GM19035 (cell line): ENCODE data around the gene RNF223.
A peak's percentile ranks its signal among the peaks of the same experiment; 100 is the strongest.

Source experiments
- ATAC-seq: cut with Tn5 transposase; IDR thresholded peaks from one replicate; pipeline ENCODE4 v1.9.1; 2021; ENCODE audit not compliant: unreplicated experiment

Gene RNF223

DNA sequence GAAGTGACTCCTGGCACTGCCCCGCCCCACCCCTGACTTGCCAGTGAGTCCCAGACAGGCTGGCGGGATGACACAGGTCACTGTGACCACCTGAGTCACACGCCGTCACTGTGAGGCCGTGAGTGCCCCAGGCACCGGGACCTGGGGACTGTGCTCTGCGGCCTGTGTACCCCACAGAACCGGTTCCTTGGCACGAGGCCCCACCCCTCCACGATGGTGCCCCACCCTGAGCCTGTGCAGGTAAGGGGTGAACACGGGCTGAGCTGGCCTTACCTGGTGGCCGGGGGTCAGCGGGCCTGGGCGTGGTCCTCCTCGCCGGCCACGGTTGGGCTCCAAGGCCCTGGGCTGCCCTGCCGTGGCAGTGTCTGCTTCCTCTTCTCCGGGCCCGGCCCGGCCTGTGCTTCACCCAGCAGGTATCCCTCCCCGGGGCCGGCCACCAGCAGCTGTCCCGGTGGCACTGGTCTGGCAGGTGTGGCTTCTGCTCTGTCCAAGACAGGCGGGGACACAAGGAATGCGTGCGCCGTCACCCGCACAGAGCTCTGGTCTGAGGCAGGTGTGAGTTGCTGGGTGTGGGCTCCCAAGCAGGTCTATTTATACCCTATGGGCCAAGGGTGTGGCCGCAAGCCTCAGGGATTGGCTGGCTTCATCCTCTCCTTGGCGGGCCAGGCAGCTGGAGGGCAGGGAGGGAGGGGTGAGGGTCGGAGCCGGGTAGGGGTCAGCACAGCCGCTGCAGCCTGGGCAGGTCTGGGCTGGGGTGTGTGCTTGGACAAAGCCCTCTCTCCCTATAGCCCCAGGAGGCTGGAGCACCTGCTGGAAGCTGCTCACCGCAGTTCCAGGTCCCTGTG, at the start of gene RNF223:
RNF223 (minus strand) TSS at position 564 of the 845 bp plus-strand sequence. CDS start 1,740 bp downstream, outside the sequence.
- no peak for ATAC-seq

- ATAC-seq: no peak
Measured at GRCh38 chr1:1122981-1123480, 48.9 kb upstream of the RNF223 start.

DNA sequence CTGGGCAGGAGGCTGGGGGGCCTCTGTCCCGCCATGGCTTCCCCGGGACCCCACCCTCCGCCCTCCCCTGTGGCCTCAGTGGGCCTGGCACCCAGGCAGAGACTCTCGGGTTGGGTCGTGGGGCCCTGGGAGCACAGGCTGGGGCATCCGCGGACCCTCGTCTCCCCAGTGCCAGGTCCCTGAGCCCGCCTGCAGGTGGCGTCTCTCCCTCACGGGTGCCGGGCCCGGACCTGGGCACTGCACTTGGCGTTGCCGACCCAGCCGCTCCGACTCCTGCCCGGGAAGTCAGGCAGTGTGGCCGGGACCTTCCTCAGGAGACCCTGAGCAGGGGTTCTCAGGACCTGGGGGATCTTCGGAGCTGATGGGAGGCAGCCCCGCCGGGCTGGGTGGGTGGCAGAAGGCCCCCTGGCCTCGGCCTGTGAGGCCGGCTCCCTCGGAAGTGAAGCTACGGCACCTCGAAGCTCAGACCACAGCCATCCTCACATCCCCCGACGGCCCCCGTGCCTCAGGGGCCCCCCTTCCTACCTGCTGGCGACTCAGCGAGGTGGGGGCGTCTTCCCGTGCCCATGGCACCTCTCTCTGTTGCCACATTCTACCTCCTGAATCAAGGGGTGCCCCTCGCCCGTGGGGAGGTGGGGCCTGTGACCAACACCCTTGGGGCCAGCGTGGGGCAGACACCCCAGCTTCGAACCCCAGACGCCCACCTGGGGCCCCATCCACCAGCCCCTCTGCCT, 48.1 kb upstream of the RNF223 start:
- no peak for ATAC-seq

DNA sequence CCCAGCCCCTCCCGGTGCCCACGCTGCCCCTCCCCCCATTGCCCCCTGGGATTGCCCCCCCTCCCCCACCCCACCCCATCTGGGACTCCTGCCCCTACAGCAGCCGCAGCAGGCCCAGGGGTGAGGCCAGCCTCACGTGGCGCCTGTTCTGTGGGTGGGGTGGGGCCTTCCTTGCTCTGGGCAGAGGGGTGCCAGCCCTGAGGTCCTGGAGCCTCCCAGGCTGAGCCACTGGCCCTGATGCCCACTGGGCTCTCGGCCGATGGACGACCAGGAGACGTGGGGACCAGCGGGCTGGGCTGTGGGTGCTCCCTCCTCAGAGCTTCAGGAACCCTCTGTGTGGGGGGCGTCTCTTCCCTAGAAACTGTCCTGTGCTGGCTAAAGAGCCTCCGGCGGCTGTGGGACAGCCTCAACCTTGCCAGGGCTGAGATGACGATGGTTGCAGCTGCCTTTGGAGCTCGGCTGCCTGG, 47.5 kb upstream of the RNF223 start:
- no peak for ATAC-seq

GRCh38 chr1:1120866-1121591, 46.9 kb upstream of the RNF223 start:
- ATAC-seq: no peak

DNA sequence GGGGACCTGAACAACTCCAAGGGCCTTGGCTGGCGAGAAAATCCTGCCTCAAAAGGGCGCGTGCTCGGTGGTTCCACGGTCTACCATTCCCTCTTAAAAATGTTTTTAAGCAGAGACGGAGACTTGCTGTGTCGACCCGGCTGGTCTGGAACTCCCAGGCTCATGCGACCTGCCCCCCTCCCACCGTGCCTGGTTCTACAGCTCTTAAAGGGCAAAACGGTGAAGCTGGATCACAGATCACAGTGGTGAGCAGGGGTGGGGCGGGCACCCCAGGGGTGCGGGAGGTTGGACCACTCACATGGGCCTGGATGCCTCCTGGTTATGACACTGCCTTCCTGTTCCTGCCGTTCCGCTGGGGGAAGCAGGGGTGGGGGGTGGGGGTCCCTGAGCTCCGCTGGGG, 46.0 kb upstream of the RNF223 start:
- ATAC-seq: no peak

- ATAC-seq: no peak
Measured at GRCh38 chr1:1119272-1119890, 45.3 kb upstream of the RNF223 start.

DNA sequence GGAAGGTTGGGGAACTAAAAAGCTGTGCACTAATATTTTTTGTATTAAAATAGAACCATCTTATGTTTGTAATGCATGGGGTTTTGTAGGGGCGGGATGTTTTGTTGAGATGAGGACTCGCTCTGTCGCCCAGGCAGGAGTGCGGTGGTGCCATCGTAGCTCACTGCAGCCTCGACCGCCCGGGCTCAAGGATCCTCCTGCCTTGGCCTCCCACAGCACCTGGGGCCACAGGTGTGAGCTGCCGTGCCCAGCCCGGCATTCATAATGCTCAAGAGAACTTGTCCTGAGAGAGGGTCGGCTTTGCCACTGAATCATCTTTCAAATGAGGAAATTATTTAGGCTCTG, 44.7 kb upstream of the RNF223 start:
- ATAC-seq: no peak

- no peak for ATAC-seq
Measured at GRCh38 chr1:1118011-1118875, 44.1 kb upstream of the RNF223 start.

DNA sequence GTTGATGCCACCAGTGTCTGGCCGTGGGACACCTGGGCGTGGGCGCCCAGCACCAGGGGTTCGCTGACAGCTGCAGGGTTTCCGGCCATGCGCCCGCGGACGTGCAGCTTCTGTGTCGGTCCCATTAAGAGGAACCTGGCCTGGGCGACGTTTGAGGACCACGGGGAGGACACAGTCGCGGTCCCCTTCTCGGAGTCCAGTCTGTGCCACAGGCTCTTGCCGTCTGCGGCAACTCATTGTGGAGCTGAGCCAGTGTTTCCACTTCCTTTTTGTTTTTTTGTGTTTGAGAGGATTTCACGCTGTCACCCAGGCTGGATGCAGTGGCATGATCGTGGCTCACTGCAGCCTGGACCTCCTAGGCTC, 43.3 kb upstream of the RNF223 start:
- ATAC-seq: no peak

GRCh38 chr1:1116701-1117468, 42.8 kb upstream of the RNF223 start:
- ATAC-seq: no peak

DNA sequence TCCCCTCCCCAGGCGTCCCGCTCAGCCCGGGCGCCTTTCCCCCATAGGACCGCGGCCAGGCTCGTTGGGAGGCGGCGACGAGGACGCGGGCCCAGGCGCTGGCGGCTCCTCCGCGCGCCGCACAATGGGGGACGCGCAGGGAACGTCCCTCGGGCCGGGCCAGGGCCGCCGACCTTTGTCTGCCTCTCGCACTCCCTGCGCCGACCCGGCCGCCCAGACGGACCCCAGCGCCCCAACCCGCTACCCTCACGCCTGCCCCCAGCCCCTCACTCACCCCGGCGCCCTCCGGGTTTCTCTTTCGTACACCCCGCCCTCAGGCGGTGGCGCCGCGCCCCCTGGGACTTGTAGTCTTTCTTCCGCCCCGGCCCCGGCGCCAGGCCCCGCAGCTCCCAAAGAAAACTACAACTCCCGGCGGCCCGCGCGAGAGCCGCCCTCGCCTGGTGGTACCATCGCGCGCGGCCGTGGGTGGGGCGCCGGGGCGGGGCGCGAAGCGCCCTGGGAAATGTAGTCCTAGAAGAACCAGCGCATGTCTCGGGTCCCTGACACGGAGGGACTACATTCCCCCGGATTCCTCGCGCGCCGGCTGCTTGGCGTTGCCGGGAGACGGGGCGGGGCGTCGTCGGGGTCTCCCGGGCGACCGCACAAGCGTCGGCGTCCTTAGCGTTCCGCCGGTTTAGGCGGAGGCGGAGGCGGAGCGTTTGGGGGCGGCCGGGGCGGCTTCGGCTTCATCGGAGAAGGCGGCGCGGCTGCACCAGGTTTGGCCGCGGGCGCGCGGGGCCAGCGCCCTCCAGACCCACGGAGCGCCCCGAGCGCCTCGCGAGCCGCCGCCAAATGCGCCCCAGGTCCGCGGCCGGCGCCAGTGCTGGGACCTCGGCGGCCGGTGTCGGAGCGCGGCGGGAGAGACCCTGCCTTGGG, 41.9 kb upstream of the RNF223 start, which contains the start of gene C1orf159:
C1orf159 (minus strand) TSS at position 304 of the 915 bp plus-strand sequence. CDS start 24,546 bp downstream, outside the sequence.
- ATAC-seq: peak; percentile 94

DNA sequence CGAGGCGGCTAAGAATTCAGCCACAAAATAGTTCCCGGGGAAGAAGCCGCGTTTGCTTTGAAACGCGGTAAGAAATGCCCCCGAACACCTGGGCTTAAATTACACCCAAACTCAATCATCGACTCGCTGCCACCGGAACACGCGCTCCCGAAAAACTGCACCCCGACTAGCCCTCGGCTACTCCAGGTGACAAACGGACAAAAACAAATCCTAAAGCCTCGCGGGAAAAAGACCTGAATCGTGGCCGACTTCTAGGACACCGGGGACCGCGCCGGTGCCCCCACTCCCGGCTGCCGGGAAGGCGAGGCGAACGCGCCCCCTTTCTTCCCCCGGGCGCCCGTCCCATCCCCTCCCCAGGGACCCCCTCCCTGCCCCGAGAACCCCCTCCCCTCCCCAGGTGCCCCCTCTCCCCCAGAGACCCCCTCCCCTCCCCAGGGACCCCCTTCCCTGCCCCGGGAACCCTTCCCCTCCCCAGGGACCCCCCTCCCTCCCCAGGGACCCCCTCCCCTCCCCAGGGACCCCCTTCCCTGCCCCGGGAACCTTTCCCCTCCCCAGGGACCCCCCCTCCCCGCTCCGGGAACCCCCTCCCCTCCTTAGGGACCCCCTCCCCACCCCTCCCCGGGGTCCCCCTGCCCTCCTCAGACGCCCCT, 41.2 kb upstream of the RNF223 start:
- ATAC-seq: no peak

DNA sequence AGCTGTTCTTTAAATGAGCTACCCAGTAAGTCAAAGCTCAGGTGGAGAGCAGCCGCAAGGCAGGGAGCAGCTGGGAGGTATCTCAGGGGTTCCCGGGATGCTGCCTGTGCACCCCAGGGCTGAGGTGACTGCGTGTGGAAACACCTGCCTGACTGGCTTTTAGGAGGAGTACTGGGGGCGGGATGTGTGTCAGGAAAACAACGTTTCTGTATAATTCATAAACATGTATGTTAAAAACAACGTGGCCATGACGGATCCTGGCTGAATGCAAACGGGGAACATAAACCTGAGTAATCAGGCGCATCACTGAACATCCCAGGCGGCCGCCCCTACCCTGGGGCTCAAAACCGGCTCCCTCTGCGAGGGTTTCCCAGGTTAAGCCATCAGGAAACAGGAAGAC, 40.3 kb upstream of the RNF223 start:
- no peak for ATAC-seq

- ATAC-seq: no peak
Measured at GRCh38 chr1:1112237-1112985, 38.3 kb upstream of the RNF223 start.

DNA sequence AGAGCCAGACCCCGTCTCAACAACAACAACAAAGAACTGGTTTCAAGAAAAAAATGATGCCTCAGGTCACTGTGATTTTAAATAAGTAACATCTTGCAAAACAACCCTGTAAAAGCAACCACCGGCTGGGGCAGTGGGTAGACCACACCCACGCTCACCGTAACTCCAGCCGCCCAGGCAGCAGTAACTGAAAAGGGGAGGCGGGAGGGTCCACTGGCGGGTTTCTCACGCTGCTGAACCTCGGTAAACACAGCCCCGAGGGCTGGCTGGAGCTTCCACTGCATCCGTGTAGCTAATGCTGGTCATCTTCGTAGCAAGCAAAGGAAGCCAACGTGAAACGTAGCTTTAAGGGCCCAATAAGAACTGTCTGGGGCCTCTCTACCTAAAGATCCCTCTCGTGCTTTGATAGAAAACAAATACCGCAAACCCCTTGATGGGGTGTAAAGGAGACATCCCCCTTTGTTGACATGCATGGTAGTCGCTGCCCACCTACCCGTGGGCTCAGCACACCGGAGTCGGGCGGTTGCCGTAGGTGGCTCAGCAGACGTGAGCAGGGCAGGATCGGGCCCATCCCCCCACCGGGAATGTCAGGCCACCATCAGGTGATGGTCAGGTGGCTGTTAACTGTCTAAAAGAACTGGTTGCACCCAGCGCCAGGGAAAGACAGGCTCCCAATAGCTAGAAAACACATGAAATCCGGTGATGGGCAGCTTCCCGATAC, 37.6 kb upstream of the RNF223 start:
- ATAC-seq: no peak
